ENCODE results near the gene STEAP4. TPM values are rescaled to one million over a fixed set of nuclear protein-coding genes. Genes with fewer than 3 reads are reported as not detected.

The STEAP4 gene
- total and polyA plus RNA-seq, 2 experiments from 2014 or later, result 0.06 TPM; not detected in 1

- peaks cover 9% of the 10 kb centered on the region for H3K4me1 Mint-ChIP-seq
- ATAC-seq, result no peak
- peaks cover 2% of the 10 kb centered on the region for H3K27me3 Mint-ChIP-seq (ENCODE audit: insufficient read depth, low read depth, poor library complexity)
- DNase-seq (ENCODE audit: low spot score), result no peak
- H2AFZ ChIP-seq, result no peak overlapping the region
- H3K27ac Mint-ChIP-seq, result no peak overlapping the region
- H3K27ac ChIP-seq (ENCODE audit: low read depth), result no peak overlapping the region
- H3K27me3 ChIP-seq (ENCODE audit: insufficient read depth), result no peaks in the 10 kb centered on the region
- peaks cover 25% of the 10 kb centered on the region for H3K9me3 Mint-ChIP-seq
- no peaks in the 10 kb centered on the region for H3F3A ChIP-seq (replicated peaks; ENCODE audit: low read depth)
- no peak for TF ChIP-seq EZH2phosphoT487 (IDR thresholded peaks at IDR 0.05; ENCODE audit: unreplicated experiment)
- TF ChIP-seq ZNF114 (CRISPR knock-in tag; IDR thresholded peaks at IDR 0.05), result no peak
- TF ChIP-seq, protein P1, sequence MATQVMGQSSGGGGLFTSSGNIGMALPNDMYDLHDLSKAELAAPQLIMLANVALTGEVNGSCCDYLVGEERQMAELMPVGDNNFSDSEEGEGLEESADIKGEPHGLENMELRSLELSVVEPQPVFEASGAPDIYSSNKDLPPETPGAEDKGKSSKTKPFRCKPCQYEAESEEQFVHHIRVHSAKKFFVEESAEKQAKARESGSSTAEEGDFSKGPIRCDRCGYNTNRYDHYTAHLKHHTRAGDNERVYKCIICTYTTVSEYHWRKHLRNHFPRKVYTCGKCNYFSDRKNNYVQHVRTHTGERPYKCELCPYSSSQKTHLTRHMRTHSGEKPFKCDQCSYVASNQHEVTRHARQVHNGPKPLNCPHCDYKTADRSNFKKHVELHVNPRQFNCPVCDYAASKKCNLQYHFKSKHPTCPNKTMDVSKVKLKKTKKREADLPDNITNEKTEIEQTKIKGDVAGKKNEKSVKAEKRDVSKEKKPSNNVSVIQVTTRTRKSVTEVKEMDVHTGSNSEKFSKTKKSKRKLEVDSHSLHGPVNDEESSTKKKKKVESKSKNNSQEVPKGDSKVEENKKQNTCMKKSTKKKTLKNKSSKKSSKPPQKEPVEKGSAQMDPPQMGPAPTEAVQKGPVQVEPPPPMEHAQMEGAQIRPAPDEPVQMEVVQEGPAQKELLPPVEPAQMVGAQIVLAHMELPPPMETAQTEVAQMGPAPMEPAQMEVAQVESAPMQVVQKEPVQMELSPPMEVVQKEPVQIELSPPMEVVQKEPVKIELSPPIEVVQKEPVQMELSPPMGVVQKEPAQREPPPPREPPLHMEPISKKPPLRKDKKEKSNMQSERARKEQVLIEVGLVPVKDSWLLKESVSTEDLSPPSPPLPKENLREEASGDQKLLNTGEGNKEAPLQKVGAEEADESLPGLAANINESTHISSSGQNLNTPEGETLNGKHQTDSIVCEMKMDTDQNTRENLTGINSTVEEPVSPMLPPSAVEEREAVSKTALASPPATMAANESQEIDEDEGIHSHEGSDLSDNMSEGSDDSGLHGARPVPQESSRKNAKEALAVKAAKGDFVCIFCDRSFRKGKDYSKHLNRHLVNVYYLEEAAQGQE (IDR thresholded peaks at IDR 0.05; ENCODE audit: unreplicated experiment), result no peak
- TF ChIP-seq CREB1 (CRISPR knock-in tag; IDR thresholded peaks at IDR 0.05; ENCODE audit: low read depth), result no peak
- TF ChIP-seq, protein P2, sequence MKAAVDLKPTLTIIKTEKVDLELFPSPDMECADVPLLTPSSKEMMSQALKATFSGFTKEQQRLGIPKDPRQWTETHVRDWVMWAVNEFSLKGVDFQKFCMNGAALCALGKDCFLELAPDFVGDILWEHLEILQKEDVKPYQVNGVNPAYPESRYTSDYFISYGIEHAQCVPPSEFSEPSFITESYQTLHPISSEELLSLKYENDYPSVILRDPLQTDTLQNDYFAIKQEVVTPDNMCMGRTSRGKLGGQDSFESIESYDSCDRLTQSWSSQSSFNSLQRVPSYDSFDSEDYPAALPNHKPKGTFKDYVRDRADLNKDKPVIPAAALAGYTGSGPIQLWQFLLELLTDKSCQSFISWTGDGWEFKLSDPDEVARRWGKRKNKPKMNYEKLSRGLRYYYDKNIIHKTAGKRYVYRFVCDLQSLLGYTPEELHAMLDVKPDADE (IDR thresholded peaks at IDR 0.05), result no peak
- TF ChIP-seq CTCF (conservative IDR thresholded peaks at IDR 0.05; ENCODE audit: low read depth in 2 of 2), result no peak
- no peak for TF ChIP-seq POLR2AphosphoS5 (IDR thresholded peaks at IDR 0.05; ENCODE audit: low read depth)
- TF ChIP-seq NANOG (IDR thresholded peaks at IDR 0.05; ENCODE audit: borderline replicate concordance), result no peak
- TF ChIP-seq ZNF331 (CRISPR knock-in tag; IDR thresholded peaks at IDR 0.05; ENCODE audit: low read depth), result no peak
- TF ChIP-seq STAT1 (IDR thresholded peaks at IDR 0.05; ENCODE audit: unreplicated experiment), result no peak
- TF ChIP-seq EZH2 (IDR thresholded peaks at IDR 0.05; ENCODE audit: low read depth, unreplicated experiment), result no peak
- no peak for TF ChIP-seq ZNF462 (CRISPR knock-in tag; IDR thresholded peaks at IDR 0.05)
- TF ChIP-seq JUNB (IDR thresholded peaks at IDR 0.05; ENCODE audit: unreplicated experiment), result no peak
- peaks cover 13% of the 10 kb centered on the region for H3K36me3 Mint-ChIP-seq (ENCODE audit: low read depth)
- H3K4me2 ChIP-seq, result no peak overlapping the region
- H3K4me1 ChIP-seq (ENCODE audit: insufficient read depth), result no peaks in the 10 kb centered on the region; the same call in 1 of the 2 replicates
- no peak overlapping the region for H3K4me3 ChIP-seq
- no peaks in the 10 kb centered on the region for H3K79me2 ChIP-seq (replicated peaks; ENCODE audit: insufficient read depth)
- H3K9me2 ChIP-seq (ENCODE audit: insufficient read depth), result no peaks in the 10 kb centered on the region
- H3K36me3 ChIP-seq (ENCODE audit: insufficient read depth), result no peaks in the 10 kb centered on the region
- no peak overlapping the region for H3K4me3 Mint-ChIP-seq
- no peaks in the 10 kb centered on the region for H4K20me1 ChIP-seq (replicated peaks; ENCODE audit: insufficient read depth)
These were observed 37.8 kb downstream of the STEAP4 start for GRCh38 chr7:88268858-88269257.

Data from GM23338 (cell line).